Measurements from ENCODE around the gene PDCD1LG2. TPM values are rescaled to one million over a fixed set of nuclear protein-coding genes. Genes with fewer than 3 reads are reported as not detected.

PDCD1LG2 gene
- polyA plus RNA-seq, 3 donors: 0.16 to 0.41 (median 0.17) TPM

DNA sequence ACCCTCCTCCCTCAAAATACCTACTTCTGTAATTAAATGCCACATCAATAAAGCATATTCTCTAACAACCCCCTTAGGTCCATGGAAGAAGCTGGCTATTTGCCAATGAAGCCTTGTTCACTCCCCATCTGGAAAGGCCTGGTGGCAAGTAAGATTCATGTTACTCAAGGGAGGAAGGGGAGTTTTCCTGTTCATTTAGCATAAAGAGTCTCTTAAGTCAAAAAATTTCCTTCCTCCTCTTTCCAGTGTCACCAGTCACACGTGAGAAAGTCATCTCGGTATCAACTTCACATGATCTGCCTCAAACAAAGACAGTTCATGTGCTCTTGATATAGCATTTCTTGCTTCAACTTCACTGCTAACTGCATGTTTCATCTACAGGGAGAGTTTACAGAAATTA lies 85.8 kb downstream of the PDCD1LG2 start:
- Histone ChIP-seq H3K9me3 (replicated peaks in 1 of 2; ENCODE audit: control insufficient read depth in 1 of 2, insufficient read depth in 1 of 2, low read length in 2 of 2) (no peaks in the 10 kb centered on the region), H3K9ac (ENCODE audit: insufficient read depth, low read length, poor library complexity, severe bottlenecking) (no peak overlapping the region), H3K27ac (ENCODE audit: low read depth in 1 of 2, low read length in 2 of 2) (no peak overlapping the region), H3K79me2 (ENCODE audit: insufficient read depth, low read length) (no peaks in the 10 kb centered on the region), H2AFZ (ENCODE audit: insufficient read depth, low read depth, low read length, poor library complexity, severe bottlenecking) (no peak overlapping the region), H4K20me1 (ENCODE audit: insufficient read depth, low read length) (no peaks in the 10 kb centered on the region), H3K4me1 (ENCODE audit: control insufficient read depth in 1 of 2, insufficient read depth in 2 of 2, low read length in 2 of 2) (peaks cover 14 to 15% of the 10 kb centered on the region in 2 donors), H3K36me3 (replicated peaks in 1 of 2; ENCODE audit: control insufficient read depth in 1 of 2, insufficient read depth in 2 of 2, low read length in 2 of 2) (no peaks in the 10 kb centered on the region), H3K4me2 (replicated peaks; ENCODE audit: extremely low read depth, low read length, poor library complexity, severe bottlenecking) (no peak overlapping the region), H3K27me3 (ENCODE audit: control insufficient read depth in 2 of 2, insufficient read depth in 2 of 2, low read length in 2 of 2) (peaks cover 0 to 4% of the 10 kb centered on the region in 2 donors), H3K4me3 (replicated peaks in 1 of 3; ENCODE audit: low read depth in 2 of 3, low read length in 3 of 3) (no peak overlapping the region)
- no CpG with 5 or more reads among the region's 2 CpGs for whole genome bisulfite sequencing (ENCODE audit: insufficient coverage)
- no peaks in the 10 kb centered on the region for H3K9me3 Mint-ChIP-seq
- intact Hi-C loops (cut with micrococcal nuclease): loop anchor here (10.0 kb wide), 3 partner anchors 141 to 841 kb away; partner anchors contain the start of genes CD274 (in 1 of the 2) and INSL6 (in 1 of the 2)
- peaks cover 1 to 6% (median 5%) of the 10 kb centered on the region in 3 donors for H3K27me3 Mint-ChIP-seq (ENCODE audit: low read depth in 3 of 3)
- no peak overlapping the region for H3K4me3 Mint-ChIP-seq
- TF ChIP-seq, protein P1, sequence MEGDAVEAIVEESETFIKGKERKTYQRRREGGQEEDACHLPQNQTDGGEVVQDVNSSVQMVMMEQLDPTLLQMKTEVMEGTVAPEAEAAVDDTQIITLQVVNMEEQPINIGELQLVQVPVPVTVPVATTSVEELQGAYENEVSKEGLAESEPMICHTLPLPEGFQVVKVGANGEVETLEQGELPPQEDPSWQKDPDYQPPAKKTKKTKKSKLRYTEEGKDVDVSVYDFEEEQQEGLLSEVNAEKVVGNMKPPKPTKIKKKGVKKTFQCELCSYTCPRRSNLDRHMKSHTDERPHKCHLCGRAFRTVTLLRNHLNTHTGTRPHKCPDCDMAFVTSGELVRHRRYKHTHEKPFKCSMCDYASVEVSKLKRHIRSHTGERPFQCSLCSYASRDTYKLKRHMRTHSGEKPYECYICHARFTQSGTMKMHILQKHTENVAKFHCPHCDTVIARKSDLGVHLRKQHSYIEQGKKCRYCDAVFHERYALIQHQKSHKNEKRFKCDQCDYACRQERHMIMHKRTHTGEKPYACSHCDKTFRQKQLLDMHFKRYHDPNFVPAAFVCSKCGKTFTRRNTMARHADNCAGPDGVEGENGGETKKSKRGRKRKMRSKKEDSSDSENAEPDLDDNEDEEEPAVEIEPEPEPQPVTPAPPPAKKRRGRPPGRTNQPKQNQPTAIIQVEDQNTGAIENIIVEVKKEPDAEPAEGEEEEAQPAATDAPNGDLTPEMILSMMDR (IDR thresholded peaks at IDR 0.05): no peak
- no peaks in the 10 kb centered on the region for H3K36me3 Mint-ChIP-seq
- H3K4me1 Mint-ChIP-seq: peaks cover 35% of the 10 kb centered on the region
- peak in 1 of 3 donors; percentile 17 for DNase-seq
- H3K27ac Mint-ChIP-seq: no peak overlapping the region

DNA sequence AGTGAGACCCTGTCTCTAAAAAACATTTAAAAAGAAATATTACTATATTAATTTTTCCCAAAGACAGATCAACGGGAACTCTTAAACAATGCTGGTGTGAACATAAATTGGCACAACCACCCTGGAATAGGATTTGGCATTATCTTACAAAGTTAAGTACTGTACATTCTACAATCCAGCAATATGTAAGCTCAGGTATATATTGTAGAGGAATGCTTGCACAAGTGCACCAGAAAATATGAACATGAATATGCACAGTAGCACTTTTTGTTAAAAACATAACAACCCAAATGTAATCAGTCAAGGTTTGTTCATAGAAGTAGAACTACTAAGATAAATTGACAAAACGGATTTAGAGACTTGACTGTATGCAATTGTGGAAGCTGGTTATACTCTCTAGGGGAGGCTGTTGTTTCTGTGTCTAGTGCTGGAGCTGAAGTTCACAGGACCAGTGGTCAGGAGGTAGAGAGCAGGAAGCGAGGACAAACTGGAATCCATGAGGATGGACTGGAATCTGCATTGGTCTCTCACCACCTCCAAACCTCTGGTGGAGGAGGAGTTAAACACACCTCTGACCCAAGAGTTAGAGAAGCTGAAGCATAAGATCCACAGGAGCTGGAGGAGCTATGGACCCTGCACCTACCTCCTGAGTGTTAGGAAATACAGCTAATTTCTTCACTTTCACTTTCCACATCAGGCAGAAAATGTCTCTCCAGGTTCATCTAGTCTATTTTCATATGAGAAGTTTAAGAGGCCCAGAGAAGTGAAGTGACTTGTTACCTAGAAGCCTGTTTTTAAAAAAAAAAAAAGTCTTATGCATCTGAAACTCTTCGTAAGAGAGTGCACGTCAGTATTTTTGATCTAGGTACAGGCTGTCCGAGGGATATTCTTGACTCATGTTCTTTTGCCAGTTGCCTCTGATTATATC lies 98.2 kb downstream of the PDCD1LG2 start:
- H3K9me3 Mint-ChIP-seq: peaks cover 0 to 3% (median 0%) of the 10 kb centered on the region in 7 donors
- H3K27ac Mint-ChIP-seq: peak overlapping the region; percentile 15 to 95 (median 87)
- TF ChIP-seq, protein P1 (IDR thresholded peaks at IDR 0.05): no peak
- WGBS (ENCODE audit: insufficient coverage): no CpG with 5 or more reads among the region's 6 CpGs
- intact Hi-C loops (cut with micrococcal nuclease): no loop called here
- peaks cover 2 to 3% of the 10 kb centered on the region in 2 donors for H3K36me3 Mint-ChIP-seq
- H3K9ac ChIP-seq (ENCODE audit: insufficient read depth, low read length, poor library complexity, severe bottlenecking): peak overlapping the region; percentile 33
- no peaks in the 10 kb centered on the region for H3K27me3 ChIP-seq (ENCODE audit: control insufficient read depth in 2 of 2, insufficient read depth in 2 of 2, low read length in 2 of 2)
- H3K27me3 Mint-ChIP-seq (ENCODE audit: low read depth in 3 of 3): peaks cover 0 to 1% (median 0%) of the 10 kb centered on the region in 3 donors
- H2AFZ ChIP-seq (ENCODE audit: insufficient read depth, low read depth, low read length, poor library complexity, severe bottlenecking): peak overlapping the region; percentile 78
- peaks cover 12 to 21% of the 10 kb centered on the region in 2 donors for H3K4me1 ChIP-seq (ENCODE audit: control insufficient read depth in 1 of 2, insufficient read depth in 2 of 2, low read length in 2 of 2)
- peaks cover 28% of the 10 kb centered on the region for H3K4me1 Mint-ChIP-seq
- peak overlapping the region; percentile 75 for H3K4me2 ChIP-seq (replicated peaks; ENCODE audit: extremely low read depth, low read length, poor library complexity, severe bottlenecking)
- peak overlapping the region; percentile 93 to 99 for H3K4me3 Mint-ChIP-seq
- H3K9me3 ChIP-seq (replicated peaks in 1 of 2; ENCODE audit: control insufficient read depth in 1 of 2, insufficient read depth in 1 of 2, low read length in 2 of 2): no peaks in the 10 kb centered on the region
- peak overlapping the region in 1 of 2 donors; percentile 75 for H3K27ac ChIP-seq (ENCODE audit: low read depth in 1 of 2, low read length in 2 of 2)
- H3K36me3 ChIP-seq (replicated peaks in 1 of 2; ENCODE audit: control insufficient read depth in 1 of 2, insufficient read depth in 2 of 2, low read length in 2 of 2): no peaks in the 10 kb centered on the region
- H3K4me3 ChIP-seq (replicated peaks in 1 of 3; ENCODE audit: low read depth in 2 of 3, low read length in 3 of 3): peak overlapping the region; percentile 35 to 92 (median 76)
- no peaks in the 10 kb centered on the region for H4K20me1 ChIP-seq (ENCODE audit: insufficient read depth, low read length)
- peaks cover 2% of the 10 kb centered on the region for H3K79me2 ChIP-seq (ENCODE audit: insufficient read depth, low read length)
- DNase-seq: peak in 1 of 3 donors; percentile 29
